MM.1S (cell line): Measurements from ENCODE around the gene ZNF565.

Source experiments
- DNase-seq: peaks from one replicate; pipeline ENCODE4 v3.0.0-alpha.2; 2015
- H2AFZ ChIP-seq: fragments of 300-600 bp; sonication (generic); 2 replicates; pipeline ENCODE4 v1.6.0; 2016; ENCODE audit warnings: antibody characterized with exemption, low read length
- H3F3A ChIP-seq: fragments of 300-600 bp; sonication (generic); 2 replicates; pipeline ENCODE4 v1.6.1; 2016; ENCODE audit warnings: mild to moderate bottlenecking, antibody characterized with exemption, low read length, moderate library complexity, mixed read lengths; ENCODE audit not compliant: insufficient read depth
- H3K27ac ChIP-seq: fragments of 300-600 bp; sonication (generic); 2 replicates; pipeline ENCODE4 v1.5.1; 2016; ENCODE audit warnings: mild to moderate bottlenecking, low read length
- H3K27me3 ChIP-seq: fragments of 300-600 bp; sonication (generic); replicated peaks from 2 replicates; pipeline ENCODE4 v1.6.0; 2016; ENCODE audit warnings: low read length; ENCODE audit not compliant: insufficient read depth
- H3K36me3 ChIP-seq: fragments of 300-600 bp; sonication (generic); replicated peaks from 2 replicates; pipeline ENCODE4 v1.6.1; 2016; ENCODE audit warnings: mild to moderate bottlenecking, low read length, mixed read lengths; ENCODE audit not compliant: insufficient read depth
- H3K4me1 ChIP-seq: fragments of 300-600 bp; sonication (generic); 2 replicates; pipeline ENCODE4 v1.6.1; 2016; ENCODE audit warnings: low read length, mixed read lengths
- H3K4me2 ChIP-seq: fragments of 300-600 bp; sonication (generic); 2 replicates; pipeline ENCODE4 v1.6.0; 2016; ENCODE audit warnings: low read depth, low read length
- H3K4me3 ChIP-seq: fragments of 300-600 bp; sonication (generic); 2 replicates; pipeline ENCODE4 v1.5.1; 2016; ENCODE audit warnings: low read length, mixed read lengths
- H3K79me2 ChIP-seq: fragments of 300-600 bp; sonication (generic); 2 replicates; pipeline ENCODE4 v1.6.1; 2016; ENCODE audit warnings: mixed run types, low read length, mixed read lengths
- H3K9ac ChIP-seq: fragments of 300-600 bp; sonication (generic); 2 replicates; pipeline ENCODE4 v1.6.1; 2016; ENCODE audit warnings: low read length, mixed read lengths
- H3K9me2 ChIP-seq: fragments of 300-600 bp; sonication (generic); replicated peaks from 2 replicates; pipeline ENCODE4 v1.6.1; 2016; ENCODE audit warnings: mild to moderate bottlenecking, low read length, mixed read lengths; ENCODE audit not compliant: insufficient read depth
- H3K9me3 ChIP-seq: fragments of 300-600 bp; sonication (generic); replicated peaks from 2 replicates; pipeline ENCODE4 v1.6.1; 2016; ENCODE audit warnings: mild to moderate bottlenecking, low read length, mixed read lengths; ENCODE audit not compliant: insufficient read depth
- H4K20me1 ChIP-seq: fragments of 300-600 bp; sonication (generic); 2 replicates; pipeline ENCODE4 v1.6.1; 2016; ENCODE audit warnings: mild to moderate bottlenecking, low read length, moderate library complexity, mixed read lengths; ENCODE audit not compliant: insufficient read depth
- EZH2 ChIP-seq: fragments of 300-600 bp; sonication (generic); optimal IDR thresholded peaks from 2 replicates; pipeline ENCODE3; 2017; ENCODE audit warnings: low read depth, mild to moderate bottlenecking, antibody characterized with exemption, low read length, mixed read lengths
- EZH2phosphoT487 ChIP-seq: fragments of 300-600 bp; sonication (generic); IDR thresholded peaks from 2 replicates; pipeline ENCODE4 v1.6.1; 2018; ENCODE audit warnings: antibody characterized with exemption, low read length
- TF ChIP-seq, protein P1 (sequence below): fragments of 300-600 bp; sonication (generic); IDR thresholded peaks from 2 replicates; pipeline ENCODE4 v1.5.1; 2016; ENCODE audit warnings: antibody characterized with exemption, low read length, mixed read lengths

Gene ZNF565

DNA sequence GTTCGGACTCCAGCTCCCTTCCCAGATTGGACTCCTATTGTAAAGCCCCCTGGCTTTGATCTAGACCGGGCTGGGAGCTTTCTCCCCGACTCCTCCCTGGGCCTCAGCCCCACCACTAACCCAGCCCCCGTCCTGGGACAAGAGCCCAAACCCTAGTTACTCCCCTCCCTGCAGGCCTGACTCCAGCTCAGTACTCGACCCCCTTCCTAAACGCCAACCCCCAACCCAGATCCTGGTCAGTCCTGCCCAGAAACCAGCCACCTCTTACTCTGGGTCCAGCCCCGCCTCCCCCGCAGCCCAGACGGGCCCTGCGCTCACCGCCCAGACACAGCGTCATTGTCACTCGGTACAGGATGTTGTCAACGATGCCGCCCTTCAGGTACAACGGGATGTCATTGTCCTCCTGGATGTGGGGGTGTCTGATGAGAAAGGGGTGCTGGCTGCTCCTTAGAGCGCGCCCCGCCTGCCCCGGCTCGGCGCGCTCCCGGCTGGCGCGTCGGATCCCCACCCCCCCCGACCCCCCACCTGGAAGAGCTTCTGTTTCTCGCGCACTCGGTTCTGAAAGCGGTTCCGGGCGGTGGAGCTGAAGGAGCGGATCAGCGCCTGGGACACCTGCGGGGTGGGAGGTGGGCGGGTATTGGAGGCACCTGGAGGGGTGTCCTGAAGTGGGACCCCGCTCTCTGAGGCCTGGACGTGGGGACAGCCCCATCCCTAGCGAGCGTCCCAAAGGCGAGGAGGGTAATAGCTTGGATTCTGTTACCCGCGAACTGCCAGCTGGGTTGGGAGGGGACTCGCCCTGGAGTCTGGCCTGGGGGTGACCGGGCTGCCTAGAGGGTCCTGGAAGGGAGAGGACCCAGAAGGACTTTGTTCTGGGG lies 63.1 kb downstream of the ZNF565 start:
- Histone ChIP-seq H2AFZ (no peak overlapping the region), H3K79me2 (no peaks in the 10 kb centered on the region), H3F3A (no peaks in the 10 kb centered on the region), H3K4me3 (no peak overlapping the region), H3K27me3 (no peaks in the 10 kb centered on the region), H3K9me3 (no peaks in the 10 kb centered on the region), H3K4me2 (no peak overlapping the region), H3K27ac (no peak overlapping the region), H3K9ac (no peak overlapping the region), H3K9me2 (no peaks in the 10 kb centered on the region), H3K4me1 (no peaks in the 10 kb centered on the region), H4K20me1 (no peaks in the 10 kb centered on the region), H3K36me3 (0 out of 2 replicates have a peak, but pooled peaks cover 4% of the 10 kb centered on the region)
- DNase-seq: no peak
- TF ChIP-seq EZH2 (no peak), EZH2phosphoT487 (no peak)
- TF ChIP-seq, protein P1, sequence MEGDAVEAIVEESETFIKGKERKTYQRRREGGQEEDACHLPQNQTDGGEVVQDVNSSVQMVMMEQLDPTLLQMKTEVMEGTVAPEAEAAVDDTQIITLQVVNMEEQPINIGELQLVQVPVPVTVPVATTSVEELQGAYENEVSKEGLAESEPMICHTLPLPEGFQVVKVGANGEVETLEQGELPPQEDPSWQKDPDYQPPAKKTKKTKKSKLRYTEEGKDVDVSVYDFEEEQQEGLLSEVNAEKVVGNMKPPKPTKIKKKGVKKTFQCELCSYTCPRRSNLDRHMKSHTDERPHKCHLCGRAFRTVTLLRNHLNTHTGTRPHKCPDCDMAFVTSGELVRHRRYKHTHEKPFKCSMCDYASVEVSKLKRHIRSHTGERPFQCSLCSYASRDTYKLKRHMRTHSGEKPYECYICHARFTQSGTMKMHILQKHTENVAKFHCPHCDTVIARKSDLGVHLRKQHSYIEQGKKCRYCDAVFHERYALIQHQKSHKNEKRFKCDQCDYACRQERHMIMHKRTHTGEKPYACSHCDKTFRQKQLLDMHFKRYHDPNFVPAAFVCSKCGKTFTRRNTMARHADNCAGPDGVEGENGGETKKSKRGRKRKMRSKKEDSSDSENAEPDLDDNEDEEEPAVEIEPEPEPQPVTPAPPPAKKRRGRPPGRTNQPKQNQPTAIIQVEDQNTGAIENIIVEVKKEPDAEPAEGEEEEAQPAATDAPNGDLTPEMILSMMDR: no peak

DNA sequence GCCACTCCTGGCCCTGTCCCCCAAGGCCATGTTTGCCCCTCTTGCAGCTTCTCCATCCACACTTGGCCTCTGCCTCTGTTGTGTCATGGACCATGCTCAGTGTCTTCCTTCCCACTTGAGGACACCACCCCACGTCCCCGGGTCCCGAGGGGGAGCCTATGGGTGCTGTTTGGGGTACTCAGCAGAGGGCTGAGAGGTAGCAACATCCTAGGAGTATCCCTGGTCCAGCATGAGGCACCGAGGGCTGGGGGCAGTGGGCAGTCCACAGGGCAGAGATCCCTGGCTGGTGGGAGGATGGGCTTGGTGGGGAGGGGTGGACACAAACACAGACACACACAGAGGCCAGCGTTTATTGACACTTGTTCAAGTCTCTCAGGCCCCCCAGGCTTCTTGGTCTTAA lies 63.9 kb downstream of the ZNF565 start:
- TF ChIP-seq, protein P1: no peak
- TF ChIP-seq EZH2phosphoT487 (no peak), EZH2 (no peak)
- no peak overlapping the region for H3K4me2 ChIP-seq
- no peaks in the 10 kb centered on the region for H4K20me1 ChIP-seq
- H3K4me3 ChIP-seq: no peak overlapping the region
- no peak overlapping the region for H3K9ac ChIP-seq
- H3K9me2 ChIP-seq: no peaks in the 10 kb centered on the region
- H3K27me3 ChIP-seq: no peaks in the 10 kb centered on the region
- no peak for DNase-seq
- no peak overlapping the region for H2AFZ ChIP-seq
- no peaks in the 10 kb centered on the region for H3K79me2 ChIP-seq
- no peaks in the 10 kb centered on the region for H3F3A ChIP-seq
- peaks cover 4% of the 10 kb centered on the region; the same call in 1 of the 2 replicates for H3K36me3 ChIP-seq
- no peaks in the 10 kb centered on the region for H3K9me3 ChIP-seq
- no peak overlapping the region for H3K27ac ChIP-seq
- no peaks in the 10 kb centered on the region for H3K4me1 ChIP-seq

DNA sequence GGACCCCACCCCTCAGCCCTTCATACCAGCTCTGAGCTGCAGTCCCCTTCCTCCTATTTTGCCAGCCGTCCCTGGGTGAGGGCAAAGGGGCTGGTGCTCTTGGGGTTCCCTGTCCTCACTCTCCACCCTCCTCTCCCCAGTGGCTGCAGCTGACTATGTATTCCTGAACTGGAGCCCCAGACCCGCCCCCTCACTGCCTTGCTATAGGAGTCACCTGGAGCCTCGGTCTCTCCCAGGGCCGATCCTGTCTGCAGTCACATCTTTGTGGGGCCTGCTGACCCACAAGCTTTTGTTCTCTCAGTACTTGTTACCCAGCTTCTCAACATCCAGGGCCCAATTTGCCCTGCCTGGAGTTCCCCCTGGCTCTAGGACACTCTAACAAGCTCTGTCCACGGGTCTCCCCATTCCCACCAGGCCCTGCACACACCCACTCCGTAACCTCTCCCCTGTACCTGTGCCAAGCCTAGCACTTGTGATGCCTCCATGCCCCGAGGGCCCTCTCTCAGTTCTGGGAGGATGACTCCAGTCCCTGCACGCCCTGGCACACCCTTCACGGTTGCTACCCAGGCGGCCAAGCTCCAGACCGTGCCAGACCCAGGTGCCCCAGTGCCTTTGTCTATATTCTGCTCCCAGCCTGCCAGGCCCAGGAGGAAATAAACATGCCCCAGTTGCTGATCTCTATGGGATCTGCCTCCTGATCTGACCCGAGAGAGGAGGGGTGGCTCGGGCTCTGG lies 64.6 kb downstream of the ZNF565 start:
- TF ChIP-seq EZH2phosphoT487: no peak
- TF ChIP-seq, protein P1: no peak
- no peak for TF ChIP-seq EZH2
- H3K9me2 ChIP-seq: no peaks in the 10 kb centered on the region
- no peaks in the 10 kb centered on the region for H3K4me1 ChIP-seq
- no peak overlapping the region for H2AFZ ChIP-seq
- no peak for DNase-seq
- no peak overlapping the region for H3K27ac ChIP-seq
- H3K79me2 ChIP-seq: no peaks in the 10 kb centered on the region
- no peaks in the 10 kb centered on the region for H3F3A ChIP-seq
- H3K9me3 ChIP-seq: no peaks in the 10 kb centered on the region
- no peak overlapping the region for H3K4me3 ChIP-seq
- no peak overlapping the region for H3K9ac ChIP-seq
- no peaks in the 10 kb centered on the region for H4K20me1 ChIP-seq
- H3K4me2 ChIP-seq: no peak overlapping the region
- no peaks in the 10 kb centered on the region for H3K27me3 ChIP-seq
- H3K36me3 ChIP-seq: peaks cover 4% of the 10 kb centered on the region; the same call in 1 of the 2 replicates
